NT2/D1 (cell line): ENCODE data around the gene NACA2.

ENCODE experiments used
- SUZ12 ChIP-seq: IDR thresholded peaks from 2 replicates; pipeline ENCODE4 v1.6.1; 2011; ENCODE audit not compliant: insufficient read length, insufficient read depth; ENCODE audit errors: extremely low read depth
- ZNF274 ChIP-seq: IDR thresholded peaks from 2 replicates; pipeline ENCODE4 v1.6.1; 2011; ENCODE audit warnings: mild to moderate bottlenecking, low read depth, low read length

DNA sequence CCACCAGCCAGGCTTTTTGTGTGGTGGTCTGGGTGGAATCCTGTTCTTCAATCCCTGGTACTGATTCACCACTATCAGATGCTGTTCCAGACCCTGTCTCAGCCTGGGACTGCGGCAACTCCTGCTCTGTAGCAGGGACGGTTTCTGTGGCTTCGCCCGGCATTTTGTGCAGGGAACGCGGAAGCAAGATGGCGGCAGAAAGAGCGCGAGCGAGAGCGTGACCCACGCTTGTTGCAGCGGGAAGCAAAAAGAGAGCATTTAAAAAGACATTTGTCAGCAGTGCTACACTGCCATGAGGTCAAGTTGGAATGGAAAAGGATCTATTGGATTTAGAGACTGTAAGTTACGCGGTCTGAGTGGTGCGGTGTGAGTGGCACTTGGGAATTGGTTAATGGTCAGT, at the start of gene NACA2:
- no peak for TF ChIP-seq SUZ12
- no peak for TF ChIP-seq ZNF274
